GM12875 (cell line): ENCODE data around the gene NEDD9.

Experiments
- H3K4me3 ChIP-seq: one replicate; pipeline ENCODE4 v1.5.1; 2011; ENCODE audit warnings: low read depth, low read length, control low read depth
- TF ChIP-seq, protein P1 (sequence below): IDR thresholded peaks from 2 replicates; pipeline ENCODE4 v1.5.1; 2011; ENCODE audit warnings: low read depth, mild to moderate bottlenecking, control low read depth, inconsistent platforms, low read length, moderate library complexity, borderline replicate concordance; ENCODE audit not compliant: insufficient read depth

The NEDD9 gene

DNA sequence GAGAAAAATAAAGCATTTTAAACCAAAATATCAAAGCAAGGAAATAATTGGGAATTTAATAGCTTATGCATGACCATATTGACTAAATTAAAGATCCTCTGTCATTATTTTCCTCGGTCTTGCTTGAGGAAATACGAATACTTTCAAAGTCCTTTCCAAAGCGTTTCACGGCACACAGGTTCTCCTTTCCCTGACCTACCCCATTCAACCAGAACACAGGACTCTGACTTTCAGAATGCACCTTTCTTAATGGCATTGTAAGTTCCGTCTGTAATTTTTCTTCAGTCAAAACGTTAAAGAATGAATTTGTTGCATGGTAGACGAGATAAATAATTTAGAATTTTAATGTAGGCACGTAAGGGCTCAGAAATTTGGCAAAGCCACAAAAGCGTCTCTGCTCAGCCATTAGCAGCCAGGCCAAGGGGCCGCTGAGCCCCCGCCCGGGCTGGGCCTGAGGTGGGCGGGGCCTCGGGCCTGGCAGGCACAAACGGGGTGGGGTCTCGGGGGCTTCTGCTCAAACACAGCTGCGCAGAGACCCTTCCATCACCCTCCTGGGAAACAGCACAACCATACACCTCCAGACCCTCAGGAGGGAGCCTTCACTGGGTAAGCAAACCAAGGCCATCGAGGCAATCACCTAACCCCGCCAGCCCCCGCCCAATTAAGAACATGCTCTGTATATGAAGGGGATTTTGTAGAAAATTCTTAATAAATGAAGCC is 3.4 kb downstream of the NEDD9 start:
- no peak overlapping the region for H3K4me3 ChIP-seq
- TF ChIP-seq, protein P1, sequence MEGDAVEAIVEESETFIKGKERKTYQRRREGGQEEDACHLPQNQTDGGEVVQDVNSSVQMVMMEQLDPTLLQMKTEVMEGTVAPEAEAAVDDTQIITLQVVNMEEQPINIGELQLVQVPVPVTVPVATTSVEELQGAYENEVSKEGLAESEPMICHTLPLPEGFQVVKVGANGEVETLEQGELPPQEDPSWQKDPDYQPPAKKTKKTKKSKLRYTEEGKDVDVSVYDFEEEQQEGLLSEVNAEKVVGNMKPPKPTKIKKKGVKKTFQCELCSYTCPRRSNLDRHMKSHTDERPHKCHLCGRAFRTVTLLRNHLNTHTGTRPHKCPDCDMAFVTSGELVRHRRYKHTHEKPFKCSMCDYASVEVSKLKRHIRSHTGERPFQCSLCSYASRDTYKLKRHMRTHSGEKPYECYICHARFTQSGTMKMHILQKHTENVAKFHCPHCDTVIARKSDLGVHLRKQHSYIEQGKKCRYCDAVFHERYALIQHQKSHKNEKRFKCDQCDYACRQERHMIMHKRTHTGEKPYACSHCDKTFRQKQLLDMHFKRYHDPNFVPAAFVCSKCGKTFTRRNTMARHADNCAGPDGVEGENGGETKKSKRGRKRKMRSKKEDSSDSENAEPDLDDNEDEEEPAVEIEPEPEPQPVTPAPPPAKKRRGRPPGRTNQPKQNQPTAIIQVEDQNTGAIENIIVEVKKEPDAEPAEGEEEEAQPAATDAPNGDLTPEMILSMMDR = no peak

DNA sequence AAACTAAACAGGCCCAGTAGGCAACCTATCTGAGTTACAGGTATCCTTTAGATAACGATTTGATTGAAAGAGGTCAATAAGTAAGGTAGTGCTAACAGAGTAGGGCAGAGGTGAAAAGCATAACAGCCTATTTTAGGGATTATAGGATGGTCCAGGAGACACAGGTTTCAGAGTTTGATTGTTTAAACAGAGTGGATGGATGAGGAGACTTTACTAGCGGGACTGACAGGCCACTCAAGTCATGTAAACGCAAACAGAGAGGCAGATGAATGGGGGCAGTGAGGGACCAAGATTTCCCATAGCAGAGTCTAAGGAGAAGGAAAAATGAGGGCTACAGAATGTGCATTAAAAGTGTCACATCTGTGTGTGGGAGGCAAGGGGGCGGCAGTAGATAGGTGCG is 4.8 kb downstream of the NEDD9 start:
- TF ChIP-seq, protein P1 = no peak
- no peak overlapping the region for H3K4me3 ChIP-seq

DNA sequence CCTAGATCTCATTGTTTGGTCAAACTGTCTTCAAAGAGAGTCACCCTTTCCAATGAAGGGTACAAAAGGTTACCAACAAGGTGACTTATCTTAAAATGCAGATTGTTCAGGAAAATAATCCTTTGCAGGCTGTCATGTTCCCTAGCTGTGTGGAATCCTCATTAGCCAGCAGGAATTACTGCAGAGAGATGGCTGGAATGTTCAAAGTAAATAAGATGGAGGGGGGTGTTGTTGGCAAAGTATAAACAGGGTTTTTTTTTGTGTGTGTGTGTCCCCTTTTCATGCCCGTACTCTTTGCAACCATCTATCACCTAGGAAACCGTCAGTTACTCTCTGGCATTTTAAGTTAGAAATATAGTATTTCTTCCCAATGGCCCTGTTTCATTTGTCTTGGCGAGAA is 6.5 kb downstream of the NEDD9 start:
- TF ChIP-seq, protein P1 = no peak
- no peak overlapping the region for H3K4me3 ChIP-seq

DNA sequence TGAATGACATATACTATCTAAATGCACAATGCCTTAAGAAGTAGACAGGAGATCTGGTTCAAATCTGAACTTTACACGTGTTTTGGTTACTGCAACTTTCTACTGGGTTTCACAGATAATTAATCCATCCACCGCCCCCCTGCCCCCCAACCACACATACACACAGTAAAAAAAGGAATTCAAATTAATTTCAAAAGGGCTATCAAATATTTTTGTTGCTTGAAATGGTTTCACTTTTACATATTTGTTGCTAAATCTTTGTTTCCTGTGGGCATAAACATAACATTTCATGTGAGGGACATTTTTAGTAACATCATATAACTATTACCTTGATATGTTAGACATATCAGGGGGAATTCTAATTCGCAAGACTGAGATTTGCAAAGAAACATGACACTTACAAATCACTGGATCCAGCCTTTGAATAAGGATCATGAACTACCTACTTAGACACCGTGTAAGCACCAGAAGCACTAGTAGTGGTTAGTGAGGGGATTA is 7.5 kb downstream of the NEDD9 start:
- H3K4me3 ChIP-seq = no peak overlapping the region
- TF ChIP-seq, protein P1 = no peak

DNA sequence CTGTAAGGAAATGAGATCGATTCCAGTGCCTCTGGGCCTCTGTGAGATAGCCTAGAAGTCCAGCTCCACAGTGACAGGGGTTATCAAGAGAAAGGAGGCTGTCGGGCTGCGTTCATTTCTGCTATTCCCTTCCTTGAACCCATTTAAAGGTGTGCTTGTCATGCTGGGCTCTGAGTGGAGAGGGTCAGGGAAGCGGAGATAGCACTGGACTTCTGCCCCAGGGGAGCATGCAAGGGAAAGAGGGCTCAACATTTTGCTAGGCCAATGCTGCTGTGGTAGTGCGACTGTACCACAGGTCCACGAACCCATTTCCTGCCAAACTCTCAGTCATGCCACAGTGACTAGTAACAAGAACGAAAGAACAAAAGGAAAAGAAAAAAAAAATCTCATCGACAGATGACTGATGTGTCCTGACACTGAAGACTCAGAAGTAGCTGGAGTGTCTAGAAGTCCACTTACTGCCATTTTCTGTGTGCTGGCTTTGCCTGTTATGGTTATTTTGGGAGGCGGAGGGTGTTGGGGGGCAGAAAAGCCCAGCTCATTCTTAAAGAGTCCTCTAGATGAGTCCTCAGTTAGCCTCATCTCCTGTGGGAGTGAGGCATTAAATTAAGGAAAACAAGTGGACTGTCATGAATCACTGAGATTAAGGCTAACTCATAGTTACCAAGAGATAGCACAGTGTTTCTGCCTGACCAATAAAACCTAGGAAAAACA is 8.1 kb downstream of the NEDD9 start:
- TF ChIP-seq, protein P1 = no peak

DNA sequence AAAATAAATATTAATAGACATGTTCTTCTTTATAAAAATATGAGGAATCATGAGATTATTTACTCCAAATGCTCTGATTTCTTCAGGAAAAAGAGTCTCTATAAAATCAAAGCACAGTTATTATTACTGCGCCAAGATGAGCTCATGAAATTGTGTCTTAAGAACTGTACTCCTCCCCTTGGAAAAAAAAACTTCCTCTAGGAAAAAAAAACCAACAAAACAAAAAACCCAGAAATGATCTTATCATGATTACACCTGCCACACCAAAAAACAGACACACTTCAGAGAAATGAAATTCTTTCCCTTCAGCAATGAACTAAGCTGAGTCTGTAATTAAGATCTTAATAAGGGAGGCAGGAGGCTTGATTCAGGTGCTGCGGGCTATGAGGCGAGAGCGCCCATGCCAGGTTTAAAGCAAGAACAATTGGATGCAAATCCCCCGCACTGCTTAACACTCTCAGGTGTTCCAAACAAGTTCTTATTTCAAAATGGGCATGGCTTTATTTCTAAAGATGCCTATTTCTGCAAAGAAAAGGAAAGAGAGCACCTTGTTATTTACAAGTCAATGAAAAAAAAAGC is 9.1 kb downstream of the NEDD9 start:
- H3K4me3 ChIP-seq = no peak overlapping the region
- TF ChIP-seq, protein P1 = no peak

More for the DNA sequence above, 8.1 kb downstream of the NEDD9 start:
- no peak overlapping the region for H3K4me3 ChIP-seq
